HepG2 (cell line): ENCODE measurements around the gene ENDOG. TPM values are rescaled to one million over a fixed set of nuclear protein-coding genes. Genes with fewer than 3 reads are reported as not detected.

ENCODE experiments used
- FOXP1 ChIP-seq, 2 experiments: fragments of 450-650 bp in 1 of 2; IDR thresholded peaks; 2 replicates each; pipeline ENCODE4 v1.6.1; 2017 to 2018; ENCODE audit warnings: antibody characterized with exemption in 1 of 2
- GABPA ChIP-seq, 2 experiments: IDR thresholded peaks; 2 replicates each; pipeline ENCODE4 v1.6.1; 2011 to 2016; ENCODE audit warnings: low read depth in 2 of 2, low read length in 1 of 2, missing biosample characterization in 1 of 2, missing genetic modification characterization in 1 of 2
- MEF2D ChIP-seq: sonication (generic); formaldehyde crosslinking; IDR thresholded peaks from 2 replicates; pipeline ENCODE4 v1.5.1; 2020; ENCODE audit warnings: mild to moderate bottlenecking, missing genetic modification reagents
- PCBP1 ChIP-seq: fragments of 200-400 bp; formaldehyde crosslinking; IDR thresholded peaks from 2 replicates; pipeline ENCODE4 v1.6.1; 2017; ENCODE audit warnings: mild to moderate bottlenecking, low read depth, low read length, borderline replicate concordance
- PRDM10 ChIP-seq: sonication (generic); formaldehyde crosslinking; IDR thresholded peaks from 2 replicates; pipeline ENCODE4 v1.4.0; 2020; ENCODE audit warnings: low read depth, missing genetic modification reagents
- ZFP62 ChIP-seq: sonication (generic); formaldehyde crosslinking; IDR thresholded peaks from 2 replicates; pipeline ENCODE4 v1.4.0; 2020; ENCODE audit warnings: missing genetic modification reagents
- ZFYVE20 ChIP-seq: sonication (generic); formaldehyde crosslinking; IDR thresholded peaks from 2 replicates; pipeline ENCODE4 v1.8.0; 2023; ENCODE audit warnings: low read depth, mild to moderate bottlenecking, moderate library complexity, missing genetic modification reagents, borderline replicate concordance
- ZMYM3 ChIP-seq: sonication (generic); formaldehyde crosslinking; IDR thresholded peaks from 2 replicates; pipeline ENCODE4 v1.5.1; 2020; ENCODE audit warnings: mild to moderate bottlenecking, missing genetic modification reagents
- ZNF251 ChIP-seq: sonication (generic); formaldehyde crosslinking; IDR thresholded peaks from 2 replicates; pipeline ENCODE4 v1.9.0; 2021; ENCODE audit warnings: mild to moderate bottlenecking, missing genetic modification reagents
- ZNF292 ChIP-seq: sonication (generic); formaldehyde crosslinking; IDR thresholded peaks from 2 replicates; pipeline ENCODE4 v1.8.1; 2022; ENCODE audit warnings: mild to moderate bottlenecking, low read depth, missing genetic modification reagents, borderline replicate concordance
- ZNF362 ChIP-seq: sonication (generic); formaldehyde crosslinking; IDR thresholded peaks from 2 replicates; pipeline ENCODE4 v1.4.0; 2020; ENCODE audit warnings: missing genetic modification reagents, mild to moderate bottlenecking, borderline replicate concordance
- ZNF512B ChIP-seq: sonication (generic); formaldehyde crosslinking; IDR thresholded peaks from 2 replicates; pipeline ENCODE4 v1.5.1; 2020; ENCODE audit warnings: missing genetic modification reagents, mild to moderate bottlenecking, borderline replicate concordance
- ZNF607 ChIP-seq: sonication (generic); formaldehyde crosslinking; IDR thresholded peaks from 2 replicates; pipeline ENCODE4 v1.5.1; 2020; ENCODE audit warnings: missing genetic modification reagents, mild to moderate bottlenecking, borderline replicate concordance
- ZNF609 ChIP-seq: sonication (generic); formaldehyde crosslinking; IDR thresholded peaks from 2 replicates; pipeline ENCODE4 v1.4.0; 2020; ENCODE audit warnings: mild to moderate bottlenecking, missing genetic modification reagents, borderline replicate concordance
- polyA plus RNA-seq, 8 experiments: library from polyadenylated mRNA; depleted of rRNA in 3 of 8; stranded (reverse) in 7 of 8; unstranded in 1 of 8; fragments of >200 nt; fragmentation: Illumina TruSeq in 4 of 8; extraction: Trizol in 4 of 8; gene quantifications; 2 replicates each; pipeline versions ENCODE4 v1.2.1 to v1.2.3, GENCODE V29; 2011 to 2016; ENCODE audit warnings: low read depth in 4 of 8, missing spikeins in 1 of 8, mixed read lengths in 1 of 8; ENCODE audit not compliant: insufficient read depth in 1 of 8
- total RNA-seq, 5 experiments: library from RNA; depleted of rRNA; stranded (reverse); fragments of >200 nt; fragmentation: Illumina TruSeq; extraction: Trizol; gene quantifications; 2 replicates each; pipeline ENCODE4 v1.2.3, GENCODE V29; 2016; ENCODE audit warnings: low read depth in 1 of 5

Gene ENDOG
- total and polyA plus RNA-seq, 2 of the 13 experiments (the other 11 are each of a cell fraction or from before 2014, with no cell fraction given) = 26.3 to 28.8 TPM

GRCh38 chr9:128863647-128864046 is 45.3 kb downstream of the ENDOG start (continued):
- TF ChIP-seq ZNF362 (CRISPR knock-in tag) (peak; percentile 56; the same call in 1 of the 2 replicates), ZFP62 (no peak), MEF2D (CRISPR knock-in tag) (0 out of 2 replicates have a peak, but pooled peaks have one; percentile 62), ZNF609 (no peak), ZNF607 (CRISPR knock-in tag) (0 out of 2 replicates have a peak, but pooled peaks have one; percentile 59), FOXP1 (IDR thresholded peaks at IDR 0.05) (no peak), FOXP1 (CRISPR knock-in tag; IDR thresholded peaks at IDR 0.05) (no peak), GABPA (IDR thresholded peaks at IDR 0.05; ENCODE audit: low read depth, low read length) (no peak), GABPA (CRISPR knock-in tag; IDR thresholded peaks at IDR 0.05; ENCODE audit: low read depth) (no peak), ZNF292 (CRISPR knock-in tag) (peak; percentile 43; the same call in 1 of the 2 replicates), ZMYM3 (no peak), ZNF251 (CRISPR knock-in tag) (no peak), PCBP1 (no peak), ZNF512B (CRISPR knock-in tag) (0 out of 2 replicates have a peak, but pooled peaks have one; percentile 51), ZFYVE20 (CRISPR knock-in tag) (no peak), PRDM10 (no peak)
